Activated CD8-positive, alpha-beta memory T cell treated with anti-CD3 and anti-CD28 coated beads for 24 hours (primary cell): ENCODE data around the gene WDTC1.
"Not testable (repeated sequence)": the region's sequence is repeated elsewhere in the genome, so short reads cannot be mapped to it uniquely, and the experiment has no call there.

Source experiments
- DNase-seq: peaks from one replicate; pipeline ENCODE4 v3.0.0-alpha.2; 2020

Gene WDTC1

DNA sequence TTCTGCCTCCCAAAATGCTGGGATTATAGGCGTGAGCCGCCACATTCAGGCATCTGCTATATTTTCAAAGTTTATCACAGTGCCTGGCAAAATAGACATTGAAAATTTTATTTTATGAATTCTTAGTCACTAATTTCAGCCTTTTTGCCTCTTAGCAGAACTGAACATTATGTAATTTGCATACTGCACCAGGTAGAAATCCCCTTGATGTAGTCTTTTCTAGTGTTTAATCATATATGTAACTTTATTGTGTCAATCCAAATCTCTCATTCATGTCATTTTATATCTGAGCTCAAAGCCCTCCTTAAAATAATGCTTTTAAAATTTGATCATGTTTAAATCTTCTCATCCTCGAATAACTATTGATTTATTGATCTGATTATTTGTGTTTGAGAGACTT, 19.2 kb downstream of the WDTC1 start:
- DNase-seq = no peak

DNA sequence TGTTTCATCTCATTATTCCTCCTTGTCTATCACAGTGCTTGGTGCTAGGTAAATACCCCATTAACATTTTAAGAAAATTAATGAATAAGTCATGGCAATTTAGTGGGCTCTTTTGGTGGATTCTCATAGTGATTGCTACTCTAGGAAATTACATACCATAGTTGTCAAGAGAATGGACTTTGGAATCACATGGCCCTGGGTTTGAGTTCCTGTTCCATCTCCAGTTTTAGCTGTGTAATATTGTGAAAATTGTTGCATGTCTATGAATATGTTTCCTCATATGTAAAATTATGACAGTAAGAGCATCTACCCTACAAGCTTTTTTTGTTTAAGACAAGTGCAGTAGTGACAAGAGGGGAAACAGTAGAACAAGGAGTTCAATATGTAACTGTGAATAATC, 20.7 kb downstream of the WDTC1 start:
- no peak for DNase-seq

- DNase-seq = peak; percentile 0
Measured at GRCh38 chr1:27257155-27257554, 22.7 kb downstream of the WDTC1 start.

DNA sequence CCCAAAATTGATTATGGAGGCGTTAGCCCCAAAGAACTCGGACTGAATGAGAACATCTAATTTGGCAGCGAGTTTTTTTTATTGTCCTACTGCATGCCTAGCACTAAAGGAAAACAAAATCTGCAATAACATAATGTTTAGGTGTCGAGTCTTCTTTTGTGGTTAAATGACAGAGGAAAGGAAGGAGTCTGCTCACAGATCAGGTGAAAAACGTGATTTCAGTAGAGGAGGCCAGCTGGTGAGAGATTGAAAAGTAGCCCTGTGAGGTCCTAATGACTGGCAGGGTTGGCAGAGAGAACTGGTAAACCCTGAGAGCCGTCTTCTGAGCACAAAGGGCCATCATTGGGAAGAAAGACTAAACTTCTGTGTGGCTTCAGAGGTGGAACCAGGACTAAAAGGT, 24.2 kb downstream of the WDTC1 start:
- no peak for DNase-seq

GRCh38 chr1:27267153-27267552, 32.7 kb downstream of the WDTC1 start:
- no peak for DNase-seq

DNA sequence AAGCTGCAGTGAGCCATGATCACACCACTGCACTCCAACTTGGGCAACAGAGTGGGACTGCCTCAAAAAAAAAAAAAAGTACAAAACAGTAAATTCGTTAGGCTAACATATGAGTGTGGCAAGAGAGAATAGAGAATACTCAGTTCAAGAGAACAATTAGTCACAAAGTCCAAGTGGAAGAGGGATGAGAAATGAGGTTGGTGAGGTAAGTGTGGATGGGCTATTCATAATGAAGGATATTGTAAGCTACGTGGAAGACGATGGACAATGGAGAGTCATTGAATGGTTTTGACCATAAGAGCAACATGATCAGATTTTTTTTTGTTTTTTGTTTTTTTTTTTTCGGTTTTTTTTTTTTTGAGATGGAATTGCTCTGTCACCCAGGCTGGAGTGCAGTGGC, 34.8 kb downstream of the WDTC1 start:
- DNase-seq = no peak

DNA sequence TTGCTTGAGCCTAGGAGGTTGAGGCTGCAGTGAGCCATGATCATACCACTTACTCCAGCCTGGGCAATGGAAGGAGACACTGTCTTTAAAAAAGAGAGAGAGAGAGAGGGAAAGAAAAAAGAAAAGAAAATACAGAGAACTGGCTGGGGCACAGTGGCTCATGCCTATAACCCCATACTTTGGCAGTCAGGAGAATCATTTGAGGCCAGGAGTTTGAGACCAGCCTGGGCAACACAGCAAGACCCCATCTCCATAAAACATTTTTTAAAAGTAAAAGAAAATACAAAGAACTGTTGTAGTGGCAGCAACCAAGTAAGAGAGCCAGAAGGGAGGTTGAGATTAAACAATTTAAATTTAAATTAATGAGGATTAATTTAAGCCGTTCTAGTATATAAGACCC, 39.8 kb downstream of the WDTC1 start:
- DNase-seq = no peak

DNA sequence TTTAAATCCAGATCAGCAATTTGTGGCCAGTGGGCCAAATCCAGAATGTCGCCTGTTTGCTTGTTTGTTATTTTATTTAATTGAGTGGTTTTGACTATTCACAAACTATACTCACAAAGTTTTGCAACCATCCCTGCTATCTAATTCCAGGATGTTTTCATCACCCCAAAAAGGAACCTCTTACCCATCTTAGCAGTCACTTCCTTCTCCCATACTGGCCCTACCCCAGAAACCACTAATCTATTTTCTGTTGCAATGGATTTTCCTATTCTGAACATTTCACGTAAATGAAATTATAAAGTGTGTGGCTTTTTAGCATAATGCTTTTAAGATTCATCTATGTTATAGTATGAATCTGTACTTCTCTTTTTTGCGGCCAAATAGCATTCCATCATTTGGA, 41.3 kb downstream of the WDTC1 start:
- DNase-seq = no peak

DNA sequence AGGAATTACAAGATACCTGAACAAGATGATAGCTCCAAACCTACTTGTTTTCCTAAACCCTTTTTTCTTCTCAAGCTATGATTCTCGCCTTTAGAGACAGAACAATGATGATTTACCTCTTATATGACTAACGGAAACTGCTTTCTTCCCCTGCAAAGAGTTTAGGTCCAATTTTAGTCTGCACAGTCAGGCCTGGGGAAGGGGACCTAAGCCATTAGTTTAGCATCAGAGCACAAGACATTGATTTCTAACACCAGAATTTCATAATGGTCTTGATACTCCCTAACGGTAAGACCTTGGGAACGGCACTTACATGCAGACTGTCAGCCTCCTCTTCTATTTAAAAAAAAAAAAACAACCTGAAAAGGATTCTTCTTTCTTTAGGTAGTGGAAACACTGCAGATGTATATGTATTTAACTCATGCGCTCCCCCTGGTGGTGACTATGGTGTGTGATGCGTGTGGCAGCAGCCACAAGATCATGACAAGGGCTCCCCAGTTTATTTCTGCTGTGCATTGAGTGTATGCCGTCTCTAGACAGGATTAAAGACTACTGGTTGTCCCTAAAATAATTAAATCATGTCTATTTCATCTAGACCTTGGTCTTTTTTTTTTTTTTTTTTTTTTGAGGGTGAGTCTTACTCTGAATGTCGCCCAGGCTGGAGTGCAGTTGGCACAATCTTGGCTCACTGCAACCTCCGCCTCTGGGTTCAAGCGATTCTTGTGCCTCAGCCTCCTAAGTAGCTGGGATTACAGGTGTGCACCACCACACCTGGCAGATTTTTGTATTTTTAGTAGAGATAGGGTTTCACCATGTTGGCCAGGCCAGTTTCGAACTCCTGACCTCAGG, 50.2 kb downstream of the WDTC1 start:
- DNase-seq = peak; percentile 93

- DNase-seq = no peak
Measured at GRCh38 chr1:27285274-27285660, 50.8 kb downstream of the WDTC1 start.

DNA sequence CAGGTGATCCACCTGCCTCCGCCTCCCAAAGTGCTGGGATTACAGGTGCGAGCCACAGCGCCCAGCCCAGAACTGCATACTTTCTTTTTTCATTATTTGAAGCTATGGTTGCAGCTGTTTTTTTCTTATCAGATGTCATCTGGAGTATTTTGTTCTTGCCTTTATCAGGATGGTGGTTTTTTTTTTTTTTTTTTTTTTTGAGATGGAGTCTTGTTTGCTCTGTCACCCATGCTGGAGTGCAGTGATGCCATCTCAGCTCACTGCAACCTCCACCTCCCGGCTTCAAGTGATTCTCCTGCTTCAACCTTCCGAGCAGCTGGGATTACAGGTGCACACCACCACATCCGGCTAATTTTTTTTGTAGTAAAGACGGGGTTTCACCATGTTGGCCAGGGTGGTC, 51.4 kb downstream of the WDTC1 start:
- DNase-seq = peak; percentile 45

DNA sequence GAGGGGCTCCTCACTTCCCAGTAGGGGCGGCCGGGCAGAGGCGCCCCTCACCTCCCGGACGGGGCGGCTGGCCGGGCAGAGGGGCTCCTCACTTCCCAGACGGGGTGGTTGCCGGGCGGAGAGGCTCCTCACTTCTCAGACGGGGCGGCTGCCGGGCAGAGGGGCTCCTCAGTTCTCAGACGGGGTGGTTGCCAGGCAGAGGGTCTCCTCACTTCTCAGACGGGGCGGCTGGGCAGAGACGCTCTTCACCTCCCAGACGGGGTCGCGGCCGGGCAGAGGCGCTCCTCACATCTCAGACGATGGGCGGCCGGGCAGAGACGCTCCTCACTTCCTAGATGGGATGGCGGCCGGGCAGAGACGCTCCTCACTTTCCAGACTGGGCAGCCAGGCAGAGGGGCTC, 54.7 kb downstream of the WDTC1 start:
- not testable (repeated sequence) for DNase-seq

- DNase-seq = no peak
Measured at GRCh38 chr1:27290581-27290980, 56.1 kb downstream of the WDTC1 start.

DNA sequence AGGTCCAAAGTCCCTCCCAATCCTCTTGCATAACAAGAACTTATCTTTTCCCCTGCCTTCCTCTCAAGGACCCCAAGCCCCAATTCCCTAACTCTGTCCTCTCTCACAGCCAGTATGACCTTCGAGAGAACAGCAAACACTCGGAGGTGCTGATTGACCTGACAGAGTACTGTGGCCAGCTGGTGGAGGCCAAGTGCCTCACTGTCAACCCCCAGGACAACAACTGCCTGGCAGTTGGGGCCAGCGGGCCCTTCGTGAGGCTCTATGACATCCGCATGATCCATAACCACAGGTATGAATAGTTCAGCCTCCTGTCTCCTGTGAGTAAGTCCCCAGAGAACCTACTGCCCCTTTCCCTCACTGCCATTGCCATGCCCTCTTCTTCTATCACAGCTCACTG, 57.7 kb downstream of the WDTC1 start:
- peak; percentile 45 for DNase-seq

DNA sequence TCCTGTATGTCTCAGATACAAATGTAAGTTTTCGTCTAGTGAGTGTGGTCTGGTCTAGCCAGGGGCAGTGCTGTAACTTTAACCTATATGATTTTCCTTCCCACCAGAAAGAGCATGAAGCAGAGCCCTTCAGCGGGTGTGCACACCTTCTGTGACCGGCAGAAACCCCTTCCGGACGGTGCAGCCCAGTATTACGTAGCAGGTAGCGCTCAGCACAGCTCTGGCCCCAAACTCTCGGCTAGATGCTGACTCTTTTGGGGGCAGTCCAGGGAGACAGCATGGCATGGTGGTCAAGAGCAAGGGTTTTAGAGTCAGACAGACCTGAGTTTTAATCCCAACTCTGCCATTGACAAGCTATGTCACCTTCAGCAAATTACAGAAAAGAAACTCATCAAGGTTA, 59.5 kb downstream of the WDTC1 start:
- DNase-seq = no peak

- peak; percentile 88 for DNase-seq
Measured at GRCh38 chr1:27296773-27297291, 62.4 kb downstream of the WDTC1 start.

GRCh38 chr1:27297903-27298302, 63.5 kb downstream of the WDTC1 start:
- DNase-seq = no peak

DNA sequence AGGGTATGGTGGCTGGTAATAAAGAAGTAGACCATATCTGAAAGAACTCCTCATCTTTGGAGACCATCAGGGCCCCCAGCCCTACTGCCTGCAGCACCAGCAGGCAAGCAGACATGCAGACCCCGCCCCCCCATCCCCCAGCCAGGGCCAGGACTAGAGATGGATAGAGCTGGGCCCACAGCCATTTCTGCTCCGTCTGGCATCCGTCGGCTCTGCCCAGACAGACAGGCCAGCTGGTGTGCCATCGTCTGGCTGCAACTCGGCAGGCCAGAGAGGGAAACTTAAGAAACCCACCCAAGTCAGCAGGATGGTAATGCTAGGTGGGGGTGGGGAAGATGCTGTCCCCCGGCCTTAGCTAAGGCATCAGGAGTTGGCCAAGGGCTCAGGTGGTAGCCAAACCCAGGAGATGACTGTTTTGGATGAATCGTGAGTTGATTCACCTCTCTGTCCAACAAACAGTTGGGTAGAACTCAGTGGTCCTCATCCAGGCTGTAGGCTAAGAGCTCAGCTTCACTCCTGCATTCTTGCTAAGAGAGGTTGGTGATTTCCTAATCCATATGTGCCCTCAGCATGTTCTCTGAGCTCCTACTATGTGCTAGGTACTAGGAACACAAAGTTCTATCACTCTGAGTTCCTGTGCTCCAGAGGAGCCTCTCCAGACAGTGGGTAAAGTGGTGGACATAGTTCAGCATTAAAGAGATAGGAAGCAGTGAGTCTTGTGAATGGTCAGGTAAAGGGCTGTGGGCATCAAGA, 64.4 kb downstream of the WDTC1 start:
- DNase-seq = no peak

DNA sequence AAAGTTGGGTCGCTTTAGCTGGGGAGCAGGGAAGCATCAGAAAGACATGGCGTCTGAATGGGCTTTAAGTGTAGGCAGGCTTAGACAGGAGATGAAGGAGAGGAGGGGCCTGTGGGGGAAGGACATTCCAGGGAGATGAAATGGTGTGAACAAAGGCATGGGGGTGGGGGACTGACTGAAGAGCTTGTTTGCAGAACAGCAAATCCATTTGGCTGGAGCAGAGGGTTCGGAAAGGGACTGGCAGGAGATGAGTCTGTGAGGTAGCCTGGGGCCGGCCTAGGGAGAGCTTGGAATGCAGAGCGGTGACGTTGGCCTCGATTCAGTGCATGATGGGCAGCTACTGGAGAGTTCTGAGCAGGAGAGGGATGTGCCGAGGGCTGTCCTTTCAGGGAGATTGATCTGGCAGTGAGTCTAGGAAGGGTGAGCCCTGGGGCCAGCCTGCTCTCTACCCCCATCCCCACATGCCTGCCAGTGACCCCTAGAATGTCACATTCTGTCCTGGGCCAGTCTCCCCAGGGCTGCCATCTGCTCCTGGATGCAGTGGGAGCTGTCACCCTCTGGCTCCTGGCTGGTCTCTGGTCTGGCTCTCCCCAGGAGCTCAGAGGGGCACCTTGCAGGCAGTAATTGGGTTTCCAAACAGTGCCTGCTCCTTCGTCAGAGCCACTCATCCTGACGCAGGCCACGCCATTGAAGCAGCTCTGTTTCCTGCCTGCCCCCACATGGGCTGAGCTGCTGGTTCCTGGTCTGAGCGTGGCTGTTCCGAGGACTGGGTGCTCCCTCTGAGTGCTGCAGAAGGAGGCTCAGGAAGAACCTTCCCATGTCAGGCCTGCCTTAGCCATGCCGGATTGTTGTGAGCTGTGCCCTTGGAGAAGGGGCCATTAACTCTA, 65.2 kb downstream of the WDTC1 start:
- DNase-seq = no peak

GRCh38 chr1:27300341-27301051, 66.1 kb downstream of the WDTC1 start:
- peak; percentile 93 for DNase-seq

DNA sequence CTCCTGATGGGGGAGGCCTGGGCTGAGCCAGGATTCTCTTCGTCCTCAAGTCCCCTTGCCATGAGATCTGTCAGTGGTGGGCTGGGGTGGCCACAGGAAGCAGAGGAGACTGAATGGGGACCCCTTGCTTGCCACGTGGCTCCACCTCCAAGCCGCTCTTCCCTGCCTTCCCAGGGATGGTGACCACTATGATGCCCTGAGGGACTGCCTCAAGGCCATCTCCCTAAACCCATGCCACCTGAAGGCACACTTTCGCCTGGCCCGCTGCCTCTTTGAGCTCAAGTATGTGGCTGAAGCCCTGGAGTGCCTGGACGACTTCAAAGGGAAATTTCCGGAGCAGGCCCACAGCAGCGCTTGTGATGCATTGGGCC, 66.6 kb downstream of the WDTC1 start:
- DNase-seq = no peak

DNA sequence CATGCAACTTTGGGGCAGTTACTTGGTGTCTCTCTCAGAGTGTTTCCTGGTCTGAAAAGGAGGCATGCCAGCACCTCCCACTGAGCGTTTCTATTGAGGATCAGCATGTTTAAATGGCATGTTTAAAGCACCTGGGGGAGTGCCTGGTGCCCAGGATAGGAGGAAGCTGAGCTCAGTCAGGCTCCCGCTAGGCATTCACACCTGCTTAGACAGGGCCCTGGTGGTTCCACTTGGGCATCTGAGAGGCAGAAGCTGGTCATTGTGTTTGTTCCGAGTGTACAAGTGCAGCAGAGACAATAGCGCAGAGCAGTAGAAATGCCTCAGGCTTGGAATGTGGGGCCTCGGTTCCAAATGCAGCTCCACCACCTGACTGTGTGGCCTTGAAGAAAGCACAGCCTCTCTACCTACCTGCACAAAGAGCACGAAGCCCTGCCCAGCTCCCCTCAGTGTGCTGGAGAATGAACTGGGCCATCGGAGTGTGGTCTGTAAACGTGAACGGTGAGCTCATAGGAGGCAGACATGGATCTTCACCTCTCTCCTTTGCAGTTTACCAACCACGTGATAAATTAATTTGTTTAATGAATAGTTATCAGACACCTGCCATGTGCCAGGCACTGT, 67.3 kb downstream of the WDTC1 start:
- no peak for DNase-seq
